GOT3 (cell line): Measurements from ENCODE around the gene ERN1.
"Not testable (repeated sequence)": the region's sequence is repeated elsewhere in the genome, so short reads cannot be mapped to it uniquely, and the experiment has no call there.

Experiments used
- DNase-seq: peaks from one replicate; lab custom pipeline; 2025; ENCODE audit warnings: mixed read lengths; lab: John Stamatoyannopoulos, UW

ERN1 gene

DNA sequence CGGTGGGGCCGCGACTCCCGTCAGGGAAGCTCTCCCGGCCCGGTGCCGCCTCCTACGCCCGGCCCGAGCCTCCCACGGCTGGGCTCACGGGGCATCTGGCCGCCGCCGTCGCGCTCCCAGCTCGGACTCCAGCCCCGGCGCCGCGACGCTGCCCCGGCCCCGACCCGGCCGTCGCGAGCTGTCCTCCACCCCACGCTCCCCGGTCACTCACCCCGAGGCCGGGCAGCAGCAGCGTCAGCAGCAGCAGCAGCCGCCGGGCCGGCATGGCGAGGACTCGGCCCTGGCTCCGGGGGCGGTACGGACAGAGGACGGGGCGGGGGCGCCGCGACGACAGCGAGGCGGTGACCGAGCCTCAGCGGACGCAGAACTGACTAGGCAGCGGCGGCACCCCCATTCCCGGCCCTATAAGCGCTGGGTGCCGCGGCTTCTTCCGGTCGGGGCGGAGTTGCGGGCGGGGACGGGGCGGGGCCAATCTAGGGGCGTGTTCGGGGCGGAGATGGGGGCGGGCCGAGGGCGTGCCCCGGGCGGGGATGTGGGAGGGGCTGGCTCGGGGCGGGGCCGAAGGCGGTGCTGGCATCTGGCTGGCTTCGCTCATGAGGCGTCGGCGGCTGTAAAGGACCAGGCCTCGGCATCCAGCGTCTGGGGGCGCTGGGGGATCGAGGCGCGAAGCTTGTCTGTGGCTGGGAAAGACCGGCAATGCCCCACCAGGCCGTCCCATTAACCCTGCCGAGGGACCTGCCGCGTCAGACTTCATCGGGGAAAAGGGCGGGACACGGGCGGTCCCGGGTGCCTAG, at the start of gene ERN1:
Gene ERN1 (minus strand): TSS at position 380 of the 794 bp plus-strand sequence. CDS start 115 bp downstream, at position 265.
- peak; percentile 85 for DNase-seq

- not testable (repeated sequence) for DNase-seq
Measured at GRCh38 chr17:64179024-64179423, 49.1 kb upstream of the ERN1 start.

GRCh38 chr17:64178011-64178825, 48.3 kb upstream of the ERN1 start:
- DNase-seq: no peak

- DNase-seq: no peak
Measured at GRCh38 chr17:64177311-64178010, 47.5 kb upstream of the ERN1 start.

GRCh38 chr17:64176556-64176955, 46.6 kb upstream of the ERN1 start:
- no peak for DNase-seq

GRCh38 chr17:64174686-64175456, 44.9 kb upstream of the ERN1 start:
- DNase-seq: no peak

- DNase-seq: no peak
Measured at GRCh38 chr17:64173646-64174045, 43.7 kb upstream of the ERN1 start.

DNA sequence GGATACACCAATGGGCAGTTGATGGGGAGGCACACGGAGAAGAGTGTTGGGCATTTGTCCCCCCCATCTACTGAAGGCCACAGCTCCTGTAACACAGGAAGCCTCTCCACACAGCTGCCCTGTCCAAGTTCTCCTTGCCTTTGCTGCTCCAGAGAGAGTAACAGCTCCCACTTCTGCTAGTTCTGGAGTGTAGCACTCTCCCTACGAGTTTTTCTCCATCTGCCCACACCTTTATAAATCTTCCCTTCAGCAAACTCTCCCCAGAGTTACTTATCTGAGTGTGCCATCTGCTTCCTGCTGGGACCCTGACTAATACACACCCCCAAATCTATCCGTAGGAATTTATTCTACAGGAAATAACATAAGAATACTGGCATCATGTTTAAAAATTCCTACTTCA, 42.6 kb upstream of the ERN1 start:
- DNase-seq: no peak

DNA sequence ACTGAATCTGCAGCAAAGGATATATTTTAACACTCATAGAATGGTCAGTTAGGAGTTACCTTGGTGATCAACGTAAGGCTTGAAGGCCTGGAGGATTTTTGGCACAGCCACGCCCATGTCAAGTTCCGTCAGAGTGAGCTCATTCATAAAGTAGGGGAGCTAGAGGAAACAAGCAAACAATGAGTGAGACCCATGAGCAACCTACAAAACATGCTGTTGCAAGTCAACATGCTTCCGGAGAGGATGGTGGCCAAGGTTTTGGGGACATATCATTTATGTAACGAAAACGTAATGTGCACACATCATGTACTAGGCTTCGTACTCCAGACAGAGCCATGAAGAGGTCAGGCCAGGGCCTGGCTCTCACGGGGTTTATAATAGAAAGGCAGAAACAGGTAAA, 41.1 kb upstream of the ERN1 start:
- DNase-seq: no peak

GRCh38 chr17:64170286-64170685, 40.3 kb upstream of the ERN1 start:
- no peak for DNase-seq

- DNase-seq: not testable (repeated sequence)
Measured at GRCh38 chr17:64167666-64168065, 37.7 kb upstream of the ERN1 start.

DNA sequence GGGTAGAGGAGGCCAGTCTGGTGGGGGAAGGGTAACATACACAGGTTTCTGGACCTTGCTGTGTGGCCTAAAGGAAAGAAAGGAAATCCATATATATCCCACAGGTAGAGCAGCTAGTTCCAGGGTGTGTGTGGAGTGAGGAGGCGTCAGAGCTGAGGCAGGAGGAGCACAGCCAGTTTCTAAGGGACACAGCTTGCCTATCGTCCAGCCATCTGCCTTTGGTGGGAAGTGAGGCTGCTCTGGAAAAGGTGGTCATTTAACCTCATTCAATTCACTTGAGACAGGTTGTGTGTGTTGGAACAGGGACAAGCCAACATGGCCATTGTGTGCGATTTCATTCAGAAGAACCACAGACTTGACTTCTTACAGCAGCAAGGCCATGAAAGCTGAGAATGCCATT, 36.9 kb upstream of the ERN1 start:
- no peak for DNase-seq

DNA sequence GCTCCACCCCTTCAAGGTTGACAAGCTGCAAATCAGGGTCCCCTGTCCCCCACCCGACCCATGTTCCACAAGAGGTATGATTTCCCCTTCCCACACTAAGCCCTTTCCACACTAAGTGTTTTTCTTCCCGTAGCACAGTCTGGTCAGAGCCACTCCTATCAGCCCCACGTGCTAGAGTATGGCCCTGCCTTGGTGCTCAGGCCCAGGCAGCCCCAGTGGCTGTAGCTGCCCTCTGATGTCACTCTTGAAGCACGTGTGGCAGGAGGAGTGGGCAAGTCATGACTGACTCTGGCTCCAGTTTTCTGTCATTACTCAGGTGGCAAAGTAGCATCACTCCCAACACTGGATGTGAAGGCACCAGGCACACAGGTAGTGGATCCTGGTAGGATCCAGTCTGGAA, 35.4 kb upstream of the ERN1 start:
- DNase-seq: no peak

DNA sequence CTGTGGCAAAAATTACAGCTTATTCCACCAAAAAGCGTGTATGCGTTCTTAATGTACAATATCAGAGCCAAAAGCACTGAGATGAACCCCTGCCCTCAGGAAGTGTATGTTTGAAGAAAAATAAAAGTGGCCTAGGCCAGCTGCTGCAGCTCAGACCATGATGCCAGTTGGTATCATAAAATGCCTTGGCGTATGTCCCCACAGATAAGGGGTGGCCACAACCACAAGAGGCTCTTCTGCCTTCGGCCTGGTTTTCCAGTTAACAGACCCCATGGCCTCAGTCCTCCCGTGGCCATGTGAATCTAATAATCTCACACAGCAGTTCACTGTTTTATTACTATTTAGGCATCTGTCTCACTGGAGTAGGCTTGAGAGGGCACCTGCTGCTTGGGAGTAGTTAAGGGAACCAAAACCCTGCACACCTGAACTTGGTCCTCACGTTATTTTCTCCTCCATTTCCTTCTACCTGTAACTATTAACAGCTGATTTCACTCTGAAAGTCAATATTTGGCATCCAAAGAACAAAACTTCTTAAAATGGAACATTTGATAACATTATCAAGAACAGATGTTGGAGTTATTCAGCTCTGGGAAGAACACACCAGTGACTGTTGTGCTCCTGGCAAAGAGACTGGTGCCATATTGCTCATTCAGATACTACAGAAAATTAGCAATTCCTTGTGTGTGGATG, 34.8 kb upstream of the ERN1 start:
- DNase-seq: no peak

DNA sequence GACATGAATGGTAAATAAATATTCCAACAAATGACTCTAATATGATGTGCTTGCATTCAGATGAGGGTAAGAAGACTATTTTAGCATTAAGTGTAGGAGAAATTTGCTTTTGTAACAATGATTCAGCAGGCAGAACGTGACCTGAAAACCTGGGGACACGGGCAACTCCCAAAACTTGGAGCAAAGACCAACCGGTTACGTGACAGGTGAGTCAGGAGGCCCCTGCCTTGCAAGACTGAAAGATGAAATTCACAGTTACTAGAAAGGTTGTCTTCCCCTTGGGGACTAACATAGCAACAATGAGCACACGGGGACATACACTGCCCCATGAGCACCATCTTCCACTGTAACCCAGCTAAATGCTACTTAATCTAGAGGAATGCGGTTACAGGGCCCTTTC, 33.5 kb upstream of the ERN1 start:
- no peak for DNase-seq

DNA sequence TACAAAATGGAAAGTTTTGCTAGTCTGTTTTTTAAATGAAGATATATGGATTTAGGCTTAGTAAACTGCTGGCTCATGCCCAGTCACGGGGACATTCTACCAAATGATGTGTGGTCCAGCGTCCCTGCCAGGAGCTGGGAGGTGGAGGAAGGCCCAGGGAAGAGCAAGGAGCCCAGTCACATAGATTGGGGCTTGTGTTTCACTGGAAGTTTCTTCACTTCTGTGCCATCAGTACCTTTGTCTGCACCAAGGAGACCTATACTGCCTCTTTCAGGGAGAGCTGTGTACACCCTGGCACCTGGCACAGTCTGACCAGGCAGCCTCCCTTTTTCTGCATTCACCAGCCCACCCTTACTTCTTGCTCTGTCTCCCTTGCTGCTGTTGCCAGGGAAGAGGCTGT, 32.6 kb upstream of the ERN1 start:
- no peak for DNase-seq

- DNase-seq: no peak
Measured at GRCh38 chr17:64161380-64162176, 31.6 kb upstream of the ERN1 start.

DNA sequence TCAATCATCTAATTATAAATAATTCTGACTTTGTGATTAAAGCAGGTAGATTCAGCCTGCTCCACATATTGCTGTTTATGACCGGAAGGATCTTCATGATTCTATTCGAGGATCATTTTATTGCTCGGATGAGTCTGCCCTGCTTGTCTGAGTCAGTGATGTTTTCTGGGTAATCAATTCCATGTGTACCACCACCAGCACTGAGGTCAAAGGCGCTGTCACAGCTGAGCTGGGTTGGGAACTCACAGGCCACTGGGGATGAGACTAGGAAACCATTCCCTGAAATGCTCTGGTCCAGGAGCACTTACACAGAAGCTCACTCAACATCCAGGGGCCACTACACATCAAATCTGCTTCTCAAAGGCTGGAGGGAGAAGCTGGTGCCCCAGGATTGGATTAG, 30.4 kb upstream of the ERN1 start:
- DNase-seq: no peak

DNA sequence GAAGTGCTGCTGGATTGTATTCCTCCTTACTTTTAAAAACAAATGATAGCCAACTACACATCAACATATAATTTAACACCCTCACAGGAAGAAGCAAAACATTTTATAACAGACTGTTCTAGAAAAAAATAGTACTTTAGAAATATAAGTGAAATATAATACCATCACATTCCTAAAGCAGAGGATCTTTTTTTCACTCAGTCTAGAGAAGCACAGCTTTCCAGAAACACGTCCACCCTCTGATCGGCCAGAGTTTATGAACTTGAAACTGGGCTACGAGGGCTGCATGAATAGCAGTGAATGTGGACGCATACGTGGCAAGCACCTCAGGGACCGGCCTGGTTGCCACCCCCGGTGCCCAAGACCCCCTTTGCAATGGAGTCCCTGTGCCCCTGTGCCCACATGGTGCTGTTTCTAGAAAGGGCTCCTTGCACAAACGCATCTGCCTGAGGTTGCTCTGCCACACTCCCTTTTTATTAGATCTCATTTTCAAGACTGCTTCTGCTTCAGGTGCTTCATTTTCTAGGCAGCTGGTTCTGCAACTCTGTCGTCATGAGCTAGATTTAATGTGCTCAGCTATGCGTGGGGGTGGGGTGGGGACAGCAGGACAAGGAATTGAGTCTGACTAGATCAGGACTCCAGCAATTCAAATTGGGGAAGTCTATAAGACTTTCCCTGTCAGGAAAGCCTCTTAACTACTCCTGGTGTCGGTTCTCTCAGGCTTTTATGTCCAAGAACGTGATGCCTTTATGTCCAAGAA, 29.1 kb upstream of the ERN1 start:
- DNase-seq: no peak

DNA sequence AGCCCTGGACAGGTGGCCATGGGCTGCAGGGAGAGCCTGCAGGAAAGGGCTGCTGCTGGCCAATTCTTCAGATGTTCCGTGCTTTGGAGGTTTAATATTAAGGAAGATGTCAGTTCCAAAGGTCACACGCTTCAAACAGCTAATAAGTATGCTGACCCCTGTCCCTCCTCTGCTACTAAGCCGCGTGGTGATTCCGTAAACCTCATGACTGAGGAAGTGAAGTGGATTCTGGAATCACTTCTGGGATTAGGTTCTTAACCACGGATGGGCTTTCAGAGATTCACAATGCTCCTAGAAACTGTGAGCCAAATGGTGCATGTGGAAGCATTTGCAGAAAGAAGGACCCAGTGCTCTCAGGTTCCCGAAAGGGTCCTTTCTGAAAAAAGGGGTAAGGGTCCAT, 28.5 kb upstream of the ERN1 start:
- no peak for DNase-seq
